ENCODE data around the gene DUSP3.

Gene DUSP3

DNA sequence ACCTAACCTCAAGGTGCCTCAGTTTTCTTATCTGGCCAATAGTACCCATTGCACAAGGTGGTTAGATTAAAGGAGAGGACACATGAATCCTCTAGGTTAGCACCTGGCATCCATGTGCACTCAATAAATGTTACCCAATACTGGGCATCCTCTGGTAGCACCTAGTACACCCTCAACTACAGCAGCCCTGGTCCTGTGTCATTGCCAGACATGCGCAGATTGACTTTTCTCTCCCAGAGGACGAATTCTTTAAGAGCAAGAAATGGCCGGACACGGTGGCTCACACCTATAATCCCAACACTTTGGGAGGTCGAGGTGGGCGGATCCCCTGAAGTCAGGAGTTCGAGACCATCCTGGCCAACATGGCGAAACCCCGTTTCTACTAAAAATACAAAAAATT lies 7.3 kb downstream of the DUSP3 start:
- no peak for DNase-seq (ENCODE audit: low read depth)
- TF ChIP-seq, protein P1, sequence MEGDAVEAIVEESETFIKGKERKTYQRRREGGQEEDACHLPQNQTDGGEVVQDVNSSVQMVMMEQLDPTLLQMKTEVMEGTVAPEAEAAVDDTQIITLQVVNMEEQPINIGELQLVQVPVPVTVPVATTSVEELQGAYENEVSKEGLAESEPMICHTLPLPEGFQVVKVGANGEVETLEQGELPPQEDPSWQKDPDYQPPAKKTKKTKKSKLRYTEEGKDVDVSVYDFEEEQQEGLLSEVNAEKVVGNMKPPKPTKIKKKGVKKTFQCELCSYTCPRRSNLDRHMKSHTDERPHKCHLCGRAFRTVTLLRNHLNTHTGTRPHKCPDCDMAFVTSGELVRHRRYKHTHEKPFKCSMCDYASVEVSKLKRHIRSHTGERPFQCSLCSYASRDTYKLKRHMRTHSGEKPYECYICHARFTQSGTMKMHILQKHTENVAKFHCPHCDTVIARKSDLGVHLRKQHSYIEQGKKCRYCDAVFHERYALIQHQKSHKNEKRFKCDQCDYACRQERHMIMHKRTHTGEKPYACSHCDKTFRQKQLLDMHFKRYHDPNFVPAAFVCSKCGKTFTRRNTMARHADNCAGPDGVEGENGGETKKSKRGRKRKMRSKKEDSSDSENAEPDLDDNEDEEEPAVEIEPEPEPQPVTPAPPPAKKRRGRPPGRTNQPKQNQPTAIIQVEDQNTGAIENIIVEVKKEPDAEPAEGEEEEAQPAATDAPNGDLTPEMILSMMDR (IDR thresholded peaks at IDR 0.05; ENCODE audit: low read length, missing control alignments) = no peak
- no peak overlapping the region for H3K4me3 ChIP-seq (replicated peaks; ENCODE audit: low read depth, low read length)

DNA sequence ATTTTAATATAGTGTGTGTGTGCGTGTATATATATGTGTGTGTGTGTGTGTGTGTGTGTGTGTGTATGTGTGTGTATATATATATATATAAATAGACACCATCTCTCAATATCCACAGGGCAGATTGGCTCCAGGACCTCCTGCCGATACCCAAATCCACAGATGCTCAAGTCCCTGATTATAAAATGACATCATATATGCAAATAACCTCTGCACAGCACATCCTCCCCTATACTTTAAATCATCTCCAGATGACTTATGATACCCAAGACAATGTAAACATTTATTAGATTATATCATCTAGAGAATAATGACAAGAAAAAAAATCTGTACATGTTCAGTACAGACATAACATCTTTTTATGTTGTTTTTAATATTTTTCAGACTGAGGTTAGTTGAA lies 7.8 kb downstream of the DUSP3 start:
- TF ChIP-seq, protein P1 (IDR thresholded peaks at IDR 0.05; ENCODE audit: low read length, missing control alignments) = no peak
- no peak for DNase-seq (ENCODE audit: low read depth)
- H3K4me3 ChIP-seq (replicated peaks; ENCODE audit: low read depth, low read length) = no peak overlapping the region

DNA sequence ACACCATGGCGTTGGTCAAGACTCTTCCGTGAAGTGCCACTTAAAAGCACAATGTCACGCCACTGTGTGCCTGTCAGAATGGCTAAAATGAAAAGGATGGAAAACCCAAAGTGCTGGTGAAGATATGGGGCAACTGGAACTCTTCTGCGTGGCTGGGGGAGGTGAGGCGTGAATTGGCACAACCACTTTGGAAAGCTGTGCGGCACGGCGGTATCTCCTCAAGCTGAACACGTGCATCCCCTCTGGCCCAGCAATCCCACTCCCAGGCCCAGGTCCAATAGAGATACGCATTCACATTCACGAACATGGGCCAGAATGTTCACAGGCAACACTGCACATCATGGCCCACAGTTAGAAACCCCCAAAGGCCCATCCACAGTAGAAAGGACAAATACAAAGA lies 8.9 kb downstream of the DUSP3 start:
- no peak for DNase-seq (ENCODE audit: low read depth)
- TF ChIP-seq, protein P1 (IDR thresholded peaks at IDR 0.05; ENCODE audit: low read length, missing control alignments) = no peak

DNA sequence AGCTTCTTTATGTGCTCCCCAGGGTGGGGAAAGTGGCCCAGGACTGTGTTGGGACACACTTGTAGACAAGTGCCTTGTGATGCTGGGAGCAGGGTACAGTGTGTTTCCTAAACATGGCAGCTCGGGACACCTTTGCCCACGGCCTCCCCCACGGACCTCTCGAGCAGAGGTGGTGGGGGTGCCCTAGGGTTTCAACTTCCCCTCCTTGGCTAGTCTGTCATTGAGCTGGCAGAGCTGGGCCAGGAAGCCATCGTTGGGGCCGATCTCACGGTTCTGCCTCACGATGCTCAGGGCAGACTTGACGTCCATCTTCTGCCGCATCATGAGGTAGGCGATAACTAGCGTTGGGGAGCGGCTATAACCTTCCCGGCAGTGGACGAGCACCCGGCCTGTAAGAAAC lies 9.4 kb downstream of the DUSP3 start:
- H3K4me3 ChIP-seq (replicated peaks; ENCODE audit: low read depth, low read length) = no peak overlapping the region
- TF ChIP-seq, protein P1 (IDR thresholded peaks at IDR 0.05; ENCODE audit: low read length, missing control alignments) = no peak
- DNase-seq (ENCODE audit: low read depth) = no peak

More for the DNA sequence above, 8.9 kb downstream of the DUSP3 start:
- H3K4me3 ChIP-seq (replicated peaks; ENCODE audit: low read depth, low read length) = no peak overlapping the region

DNA sequence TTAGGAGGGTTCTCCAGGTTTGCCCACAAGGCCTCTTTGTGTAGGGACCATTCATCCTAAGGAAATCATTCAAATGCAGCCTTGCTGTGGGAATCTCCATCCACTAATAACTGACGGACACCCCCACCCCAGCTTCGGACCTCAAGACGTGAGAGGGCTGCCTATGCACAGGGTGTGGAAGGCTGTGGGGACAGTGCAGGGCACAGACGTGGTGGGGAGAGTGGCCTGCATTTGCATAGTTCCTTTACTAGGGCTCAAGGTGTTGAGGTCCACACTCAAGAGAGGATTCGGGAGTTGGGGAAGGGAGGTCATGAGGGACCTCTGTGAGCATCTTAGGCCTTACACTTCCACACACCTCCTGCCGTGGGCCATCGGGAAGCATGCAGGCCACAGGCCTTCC lies 9.8 kb downstream of the DUSP3 start:
- TF ChIP-seq, protein P1 (IDR thresholded peaks at IDR 0.05; ENCODE audit: low read length, missing control alignments) = no peak
- no peak for DNase-seq (ENCODE audit: low read depth)
- no peak overlapping the region for H3K4me3 ChIP-seq (replicated peaks; ENCODE audit: low read depth, low read length)

DNA sequence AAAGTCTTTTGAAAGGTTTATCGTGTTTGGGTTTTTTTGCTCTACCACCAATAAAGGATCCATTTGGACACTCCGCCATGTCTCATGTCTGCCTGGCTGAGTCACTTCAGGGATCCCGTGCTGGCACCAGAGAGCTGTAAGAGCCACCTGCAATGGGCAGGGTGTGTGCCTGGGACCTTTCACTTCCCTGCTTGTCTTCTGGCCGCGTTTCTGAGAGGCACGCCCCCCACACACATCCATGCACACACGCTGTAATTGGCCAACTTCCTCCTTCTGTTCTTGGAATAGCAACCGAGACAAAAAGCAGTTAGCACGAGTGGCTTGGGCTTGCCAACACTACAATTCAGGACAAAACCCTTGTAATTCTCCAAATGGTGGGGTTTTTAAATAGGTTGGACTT lies 10.4 kb downstream of the DUSP3 start:
- TF ChIP-seq, protein P1 (IDR thresholded peaks at IDR 0.05; ENCODE audit: low read length, missing control alignments) = no peak
- H3K4me3 ChIP-seq (replicated peaks; ENCODE audit: low read depth, low read length) = no peak overlapping the region
- DNase-seq (ENCODE audit: low read depth) = no peak

DNA sequence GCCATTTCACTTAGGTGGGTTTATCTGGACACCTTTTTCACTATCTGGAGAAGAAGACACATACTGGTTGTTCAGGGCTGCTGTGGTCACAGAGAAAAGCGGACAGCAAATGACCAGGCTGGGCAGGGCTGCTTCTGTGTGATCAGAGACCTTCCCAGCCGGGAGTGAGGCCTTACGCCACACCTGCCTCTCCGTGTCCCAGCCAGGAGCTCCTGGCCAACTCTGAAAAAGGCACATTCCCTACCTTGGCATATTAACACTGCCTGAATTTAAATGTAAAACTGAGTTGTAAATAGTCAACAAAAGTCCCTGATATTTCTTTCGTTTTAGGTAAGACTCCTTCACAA lies 11.1 kb downstream of the DUSP3 start:
- TF ChIP-seq, protein P1 (IDR thresholded peaks at IDR 0.05; ENCODE audit: low read length, missing control alignments) = no peak

More for the DNA sequence above, 11.1 kb downstream of the DUSP3 start:
- no peak for DNase-seq (ENCODE audit: low read depth)
- H3K4me3 ChIP-seq (replicated peaks; ENCODE audit: low read depth, low read length) = no peak overlapping the region

Data from fibroblast of pulmonary artery (primary cell).